ENCODE data around the gene NSUN2. TPM values are rescaled to one million over a fixed set of nuclear protein-coding genes. Genes with fewer than 3 reads are reported as not detected.
A peak's percentile ranks its signal among the peaks of the same experiment; 100 is the strongest.

The NSUN2 gene
- total RNA-seq, 2 donors from 2014 or later: 21.2 to 21.4 TPM

- peak; percentile 46 for DNase-seq (ENCODE audit: low spot score)
- H3K27me3 ChIP-seq: no peaks in the 10 kb centered on the region
Measured at GRCh38 chr5:6581559-6582426, 51.1 kb downstream of the NSUN2 start.

GRCh38 chr5:6581090-6581489 is 51.8 kb downstream of the NSUN2 start:
- Histone ChIP-seq H3K27ac (no peak overlapping the region), H3K36me3 (no peaks in the 10 kb centered on the region), H3K4me3 (no peak overlapping the region), H3K4me1 (peaks cover 0 to 13% of the 10 kb centered on the region in 2 donors), H3K27me3 (no peaks in the 10 kb centered on the region), H3K9me3 (no peaks in the 10 kb centered on the region)
- no peak for DNase-seq (ENCODE audit: low spot score)
- TF ChIP-seq CTCF (IDR thresholded peaks at IDR 0.05): no peak

More at GRCh38 chr5:6581559-6582426, 51.1 kb downstream of the NSUN2 start:
- no peaks in the 10 kb centered on the region for H3K9me3 ChIP-seq
- no peaks in the 10 kb centered on the region for H3K36me3 ChIP-seq
- H3K27ac ChIP-seq: no peak overlapping the region
- H3K4me1 ChIP-seq: peaks cover 0 to 7% of the 10 kb centered on the region in 2 donors
- H3K4me3 ChIP-seq: no peak overlapping the region
- TF ChIP-seq CTCF (IDR thresholded peaks at IDR 0.05): no peak

GRCh38 chr5:6579535-6579934 is 53.3 kb downstream of the NSUN2 start:
- Histone ChIP-seq H3K36me3 (no peaks in the 10 kb centered on the region), H3K27me3 (no peaks in the 10 kb centered on the region), H3K4me1 (peaks cover 0 to 16% of the 10 kb centered on the region in 2 donors), H3K4me3 (no peak overlapping the region), H3K9me3 (no peaks in the 10 kb centered on the region), H3K27ac (no peak overlapping the region)
- no peak for TF ChIP-seq CTCF (IDR thresholded peaks at IDR 0.05)
- peak; percentile 32 for DNase-seq (ENCODE audit: low spot score)

GRCh38 chr5:6578676-6579343 is 54.0 kb downstream of the NSUN2 start:
- H3K4me1 ChIP-seq: peaks cover 0 to 16% of the 10 kb centered on the region in 2 donors
- peak; percentile 38 for DNase-seq (ENCODE audit: low spot score)
- TF ChIP-seq CTCF (IDR thresholded peaks at IDR 0.05): no peak

GRCh38 chr5:6576861-6577501 is 55.9 kb downstream of the NSUN2 start:
- no peak overlapping the region for H3K27ac ChIP-seq

More at GRCh38 chr5:6578676-6579343, 54.0 kb downstream of the NSUN2 start:
- H3K36me3 ChIP-seq: no peaks in the 10 kb centered on the region
- H3K4me3 ChIP-seq: no peak overlapping the region
- H3K27me3 ChIP-seq: no peaks in the 10 kb centered on the region
- no peaks in the 10 kb centered on the region for H3K9me3 ChIP-seq
- no peak overlapping the region for H3K27ac ChIP-seq

More at GRCh38 chr5:6576861-6577501, 55.9 kb downstream of the NSUN2 start:
- H3K9me3 ChIP-seq: no peaks in the 10 kb centered on the region
- DNase-seq (ENCODE audit: low spot score): peak; percentile 59
- H3K4me3 ChIP-seq: no peak overlapping the region
- no peaks in the 10 kb centered on the region for H3K27me3 ChIP-seq
- no peaks in the 10 kb centered on the region for H3K36me3 ChIP-seq
- TF ChIP-seq CTCF (IDR thresholded peaks at IDR 0.05): peak; percentile 41 to 69
- peaks cover 0 to 9% of the 10 kb centered on the region in 2 donors for H3K4me1 ChIP-seq
